Tibial nerve (tissue), 4 donors: Measurements from ENCODE around the gene MC1R. TPM values are rescaled to one million over a fixed set of nuclear protein-coding genes. Genes with fewer than 3 reads are reported as not detected.
A peak's percentile ranks its signal among the peaks of the same experiment; 100 is the strongest.

Experiments
- DNase-seq, 2 donors: peaks; one replicate each; pipeline ENCODE4 v3.0.0-alpha.2; 2019; ENCODE audit warnings: low spot score in 2 of 2
- H3K27ac ChIP-seq, 4 donors: fragments of 200-600 bp; sonication (generic) in 3 of 4; one replicate each; pipeline ENCODE4 v1.5.1; 2017 to 2019; ENCODE audit warnings: mild to moderate bottlenecking in 1 of 4
- H3K27me3 ChIP-seq, 2 donors: fragments of 200-600 bp; sonication (generic) in 1 of 2; one replicate each; pipeline versions ENCODE4 v1.5.1 to v1.6.0; 2017 to 2019
- H3K36me3 ChIP-seq, 3 donors: fragments of 200-600 bp; sonication (generic); one replicate each; pipeline ENCODE4 v1.5.1; 2018 to 2019
- H3K4me1 ChIP-seq, 4 donors: fragments of 200-600 bp; sonication (generic) in 3 of 4; one replicate each; pipeline ENCODE4 v1.5.1; 2017 to 2019
- H3K4me3 ChIP-seq, 4 donors: fragments of 200-600 bp; sonication (generic) in 3 of 4; one replicate each; pipeline ENCODE4 v1.5.1; 2017 to 2019; ENCODE audit warnings: mild to moderate bottlenecking in 1 of 4, moderate library complexity in 1 of 4
- H3K9me3 ChIP-seq, 4 donors: fragments of 200-600 bp; sonication (generic) in 3 of 4; one replicate each; pipeline ENCODE4 v1.5.1; 2017 to 2019
- EP300 ChIP-seq, 2 donors: sonication (generic); formaldehyde crosslinking; IDR thresholded peaks; one replicate each; pipeline ENCODE4 v1.6.1; 2017; ENCODE audit warnings: antibody characterized with exemption in 2 of 2, mild to moderate bottlenecking in 1 of 2
- POLR2A ChIP-seq, 2 donors: fragments of 450-650 bp; IDR thresholded peaks; one replicate each; pipeline ENCODE4 v1.6.1; 2017; ENCODE audit warnings: antibody characterized with exemption in 2 of 2, mild to moderate bottlenecking in 2 of 2, moderate library complexity in 2 of 2
- WGBS, 2 donors: methylation state at CpG; one replicate each; pipeline ENCODE4 v1.1.5; 2018; 5-methylcytosine and 5-hydroxymethylcytosine counted together
- total RNA-seq, 4 donors: library from RNA; depleted of rRNA; stranded (reverse); fragments of >200 nt; gene quantifications; one replicate each; pipeline ENCODE4 v1.1.0, GENCODE V29; 2016
- TF ChIP-seq, protein P1 (sequence below), 5 experiments: fragments of 200-600 bp in 3 of 5; fragments of 450-650 bp in 2 of 5; sonication (generic) in 3 of 5; IDR thresholded peaks; one replicate each; pipeline ENCODE4 v1.5.1; 2016 to 2019; ENCODE audit warnings: antibody characterized with exemption in 5 of 5, mild to moderate bottlenecking in 3 of 5, moderate library complexity in 2 of 5

MC1R gene
- total RNA-seq, 4 donors from 2014 or later, result 3.3 to 15.7 (median 6.9) TPM

DNA sequence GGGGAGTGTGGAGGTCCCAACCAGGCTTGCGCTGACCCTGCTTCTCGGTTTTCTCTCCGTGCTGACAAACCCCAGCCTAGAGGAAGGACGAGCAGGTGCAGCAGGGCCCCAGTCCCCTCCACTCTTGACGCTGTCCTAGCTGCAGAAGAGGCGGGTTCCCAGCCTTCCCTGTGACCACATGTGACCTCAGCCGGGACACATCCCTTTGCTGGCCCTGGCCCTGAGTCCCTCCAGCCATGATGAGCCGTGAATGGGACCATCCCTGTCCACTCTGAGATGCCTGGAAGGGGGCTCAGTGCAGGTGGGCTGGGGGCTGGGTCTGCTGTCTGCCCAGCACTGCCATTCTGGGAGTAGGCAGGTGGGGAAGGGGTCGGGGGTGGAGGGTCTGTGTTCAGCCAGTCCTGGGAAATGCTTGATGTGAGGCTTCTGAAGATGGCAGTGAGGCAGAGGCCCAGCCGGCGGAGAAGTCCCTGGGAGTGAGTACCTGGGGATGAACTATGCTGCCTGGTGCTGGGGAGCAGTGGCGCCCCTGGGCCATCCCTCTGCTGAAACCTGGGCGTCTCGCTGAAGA, 2.6 kb downstream of the MC1R start:
- Histone ChIP-seq H3K9me3 (no peaks in the 10 kb centered on the region), H3K36me3 (no peaks in the 10 kb centered on the region), H3K4me1 (peaks cover 0 to 89% (median 53%) of the 10 kb centered on the region in 4 donors), H3K27ac (peak overlapping the region in 3 of 4 donors; percentile 2 to 88 (median 83)), H3K27me3 (peaks cover 0 to 39% of the 10 kb centered on the region in 2 donors), H3K4me3 (no peak overlapping the region)
- TF ChIP-seq EP300 (IDR thresholded peaks at IDR 0.05) (no peak), POLR2A (IDR thresholded peaks at IDR 0.05) (no peak)
- TF ChIP-seq, protein P1, sequence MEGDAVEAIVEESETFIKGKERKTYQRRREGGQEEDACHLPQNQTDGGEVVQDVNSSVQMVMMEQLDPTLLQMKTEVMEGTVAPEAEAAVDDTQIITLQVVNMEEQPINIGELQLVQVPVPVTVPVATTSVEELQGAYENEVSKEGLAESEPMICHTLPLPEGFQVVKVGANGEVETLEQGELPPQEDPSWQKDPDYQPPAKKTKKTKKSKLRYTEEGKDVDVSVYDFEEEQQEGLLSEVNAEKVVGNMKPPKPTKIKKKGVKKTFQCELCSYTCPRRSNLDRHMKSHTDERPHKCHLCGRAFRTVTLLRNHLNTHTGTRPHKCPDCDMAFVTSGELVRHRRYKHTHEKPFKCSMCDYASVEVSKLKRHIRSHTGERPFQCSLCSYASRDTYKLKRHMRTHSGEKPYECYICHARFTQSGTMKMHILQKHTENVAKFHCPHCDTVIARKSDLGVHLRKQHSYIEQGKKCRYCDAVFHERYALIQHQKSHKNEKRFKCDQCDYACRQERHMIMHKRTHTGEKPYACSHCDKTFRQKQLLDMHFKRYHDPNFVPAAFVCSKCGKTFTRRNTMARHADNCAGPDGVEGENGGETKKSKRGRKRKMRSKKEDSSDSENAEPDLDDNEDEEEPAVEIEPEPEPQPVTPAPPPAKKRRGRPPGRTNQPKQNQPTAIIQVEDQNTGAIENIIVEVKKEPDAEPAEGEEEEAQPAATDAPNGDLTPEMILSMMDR (IDR thresholded peaks at IDR 0.05), result no peak
- WGBS, 2 donors, result 41 to 48% methylated on average over 13 to 14 of the region's 14 CpGs
- DNase-seq, result no peak

DNA sequence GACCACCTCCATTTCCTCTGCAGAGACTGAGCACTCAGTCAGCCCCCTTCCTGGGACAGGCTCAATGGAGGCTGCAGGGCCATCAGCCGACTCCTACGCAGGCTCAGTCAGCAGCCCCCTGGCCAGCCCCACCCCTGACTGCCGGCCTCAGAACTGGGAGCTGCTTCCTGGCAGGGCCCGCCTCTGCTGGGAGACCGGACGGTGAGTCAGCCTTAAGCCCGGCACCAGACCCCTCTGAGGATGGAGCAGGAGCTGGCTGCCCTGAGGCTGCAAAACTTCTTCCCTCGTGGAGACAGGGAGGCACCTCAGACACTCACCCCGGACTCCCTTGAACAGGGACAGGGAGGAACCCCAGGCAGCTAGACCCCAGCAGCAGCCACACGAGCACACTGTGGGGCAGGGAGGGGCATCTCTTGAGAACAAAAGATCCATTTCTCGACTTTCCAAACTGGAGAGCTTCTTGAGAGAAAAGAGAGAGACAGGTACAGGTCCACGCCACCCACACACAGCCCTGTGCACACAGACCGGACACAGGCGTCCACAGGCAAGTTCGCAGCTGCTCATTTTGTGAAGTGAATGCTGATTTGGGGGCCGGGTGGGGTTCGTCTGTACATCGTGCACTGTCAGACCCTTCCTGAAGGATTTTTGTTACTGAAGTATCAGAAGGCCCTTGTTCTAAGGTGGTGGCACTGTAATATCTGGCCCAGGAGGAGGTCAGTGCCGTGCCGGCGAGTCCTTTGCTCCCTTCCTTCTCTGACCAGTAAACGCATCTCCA, 3.2 kb downstream of the MC1R start:
- H3K4me3 ChIP-seq, result peak overlapping the region in 2 of 4 donors; percentile 34 to 62
- H3K27ac ChIP-seq, result peak overlapping the region in 3 of 4 donors; percentile 55 to 88 (median 83)
- 3% methylated on average over 15 to 17 of the region's 22 CpGs for WGBS, 2 donors
- DNase-seq, result no peak
- H3K9me3 ChIP-seq, result no peaks in the 10 kb centered on the region
- peaks cover 0 to 92% (median 55%) of the 10 kb centered on the region in 4 donors for H3K4me1 ChIP-seq
- TF ChIP-seq POLR2A (IDR thresholded peaks at IDR 0.05), result peak in 1 of 2 donors; percentile 15
- TF ChIP-seq, protein P1 (IDR thresholded peaks at IDR 0.05), result no peak
- TF ChIP-seq EP300 (IDR thresholded peaks at IDR 0.05), result peak in 1 of 2 donors; percentile 38
- H3K27me3 ChIP-seq, result peaks cover 0 to 45% of the 10 kb centered on the region in 2 donors
- no peaks in the 10 kb centered on the region for H3K36me3 ChIP-seq

DNA sequence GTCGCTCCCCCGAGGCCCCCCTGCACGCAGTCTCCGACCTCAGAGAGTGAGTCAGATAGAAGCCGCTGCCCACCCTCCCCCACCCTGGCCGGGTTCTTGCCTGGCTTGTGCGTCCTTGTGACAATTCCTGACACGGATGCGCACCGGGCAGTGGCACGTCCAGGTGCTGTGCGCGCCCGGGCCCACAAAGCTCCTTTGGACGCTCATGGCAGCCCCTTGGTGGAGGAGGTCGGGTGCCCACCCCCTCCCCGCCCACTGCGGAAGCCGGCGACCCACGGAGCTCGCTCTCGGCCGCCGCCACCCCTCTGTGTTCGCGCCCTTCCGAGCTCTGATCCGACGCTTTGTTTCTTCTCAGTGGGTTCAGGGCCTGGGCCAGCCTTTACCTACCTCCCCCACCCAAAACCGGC, 3.8 kb downstream of the MC1R start:
- 1% methylated on average over 20 to 26 of the region's 31 CpGs for WGBS, 2 donors
- TF ChIP-seq, protein P1 (IDR thresholded peaks at IDR 0.05), result no peak
- TF ChIP-seq EP300 (IDR thresholded peaks at IDR 0.05) (no peak), POLR2A (IDR thresholded peaks at IDR 0.05) (no peak)
- peak overlapping the region; percentile 22 to 62 (median 38) for H3K4me3 ChIP-seq
- H3K27me3 ChIP-seq, result peaks cover 0 to 51% of the 10 kb centered on the region in 2 donors
- DNase-seq, result peak in 1 of 2 donors; percentile 53
- H3K27ac ChIP-seq, result peak overlapping the region in 3 of 4 donors; percentile 62 to 88 (median 83)
- peaks cover 0 to 89% (median 51%) of the 10 kb centered on the region in 4 donors for H3K4me1 ChIP-seq
- H3K9me3 ChIP-seq, result no peaks in the 10 kb centered on the region
- no peaks in the 10 kb centered on the region for H3K36me3 ChIP-seq

DNA sequence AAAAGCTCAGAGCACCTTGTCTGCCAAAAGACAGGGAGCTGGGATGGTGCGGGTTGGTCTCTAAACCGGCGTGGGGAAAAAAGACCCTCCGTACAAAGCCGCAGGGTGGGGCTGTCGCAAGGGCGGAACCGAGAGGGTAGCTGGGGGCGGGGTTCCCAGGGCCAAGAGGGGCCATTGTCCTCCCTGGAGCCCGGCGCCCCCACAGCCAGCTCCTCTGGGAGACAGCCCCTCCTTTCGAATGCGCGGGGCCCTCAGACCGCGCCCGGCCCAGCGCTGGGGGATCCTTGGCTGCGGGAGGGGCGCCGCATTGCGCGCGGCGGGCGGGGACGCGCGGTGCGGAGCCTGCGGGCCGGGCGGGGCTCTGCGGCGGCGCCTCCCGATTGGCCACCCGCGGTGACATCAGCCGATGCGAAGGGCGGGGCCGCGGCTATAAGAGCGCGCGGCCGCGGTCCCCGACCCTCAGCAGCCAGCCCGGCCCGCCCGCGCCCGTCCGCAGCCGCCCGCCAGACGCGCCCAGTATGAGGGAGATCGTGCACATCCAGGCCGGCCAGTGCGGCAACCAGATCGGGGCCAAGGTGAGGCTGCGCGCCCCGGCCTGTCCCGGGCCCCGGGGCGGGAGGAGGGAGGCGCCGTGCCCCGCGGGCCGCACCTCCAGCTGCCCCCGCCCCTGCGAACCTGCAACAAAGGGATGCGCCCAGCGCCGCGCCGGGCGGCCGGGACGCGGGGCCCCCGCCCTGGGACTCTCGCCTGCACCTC, 4.4 kb downstream of the MC1R start, which contains the start of gene TUBB3:
TSS of gene TUBB3 (plus strand) at position 459 of the 756 bp plus-strand sequence. CDS start at position 519, 60 bp downstream.
- Histone ChIP-seq H3K36me3 (no peaks in the 10 kb centered on the region), H3K27me3 (peaks cover 0 to 57% of the 10 kb centered on the region in 2 donors), H3K4me1 (peaks cover 0 to 83% (median 46%) of the 10 kb centered on the region in 4 donors), H3K4me3 (peak within 1 kb of the TSS; percentile 22 to 62 (median 38)), H3K9me3 (no peaks in the 10 kb centered on the region), H3K27ac (peak within 1 kb of the TSS in 3 of 4 donors; percentile 62 to 88 (median 83))
- 1 to 8% methylated on average over 6 to 30 of the region's 88 CpGs for WGBS, 2 donors
- TF ChIP-seq, protein P1 (IDR thresholded peaks at IDR 0.05), result no peak
- TF ChIP-seq POLR2A (IDR thresholded peaks at IDR 0.05), result peak; percentile 29 to 47
- DNase-seq, result no peak
